ENCODE data around the gene ABCC10.

GRCh38 chr6:43378631-43379030 is 48.7 kb upstream of the ABCC10 start:
- TF ChIP-seq, protein P1, sequence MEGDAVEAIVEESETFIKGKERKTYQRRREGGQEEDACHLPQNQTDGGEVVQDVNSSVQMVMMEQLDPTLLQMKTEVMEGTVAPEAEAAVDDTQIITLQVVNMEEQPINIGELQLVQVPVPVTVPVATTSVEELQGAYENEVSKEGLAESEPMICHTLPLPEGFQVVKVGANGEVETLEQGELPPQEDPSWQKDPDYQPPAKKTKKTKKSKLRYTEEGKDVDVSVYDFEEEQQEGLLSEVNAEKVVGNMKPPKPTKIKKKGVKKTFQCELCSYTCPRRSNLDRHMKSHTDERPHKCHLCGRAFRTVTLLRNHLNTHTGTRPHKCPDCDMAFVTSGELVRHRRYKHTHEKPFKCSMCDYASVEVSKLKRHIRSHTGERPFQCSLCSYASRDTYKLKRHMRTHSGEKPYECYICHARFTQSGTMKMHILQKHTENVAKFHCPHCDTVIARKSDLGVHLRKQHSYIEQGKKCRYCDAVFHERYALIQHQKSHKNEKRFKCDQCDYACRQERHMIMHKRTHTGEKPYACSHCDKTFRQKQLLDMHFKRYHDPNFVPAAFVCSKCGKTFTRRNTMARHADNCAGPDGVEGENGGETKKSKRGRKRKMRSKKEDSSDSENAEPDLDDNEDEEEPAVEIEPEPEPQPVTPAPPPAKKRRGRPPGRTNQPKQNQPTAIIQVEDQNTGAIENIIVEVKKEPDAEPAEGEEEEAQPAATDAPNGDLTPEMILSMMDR (IDR thresholded peaks at IDR 0.05): no peak
- TF ChIP-seq POLR2A (IDR thresholded peaks at IDR 0.05): no peak

All from heart left ventricle (tissue), 13 donors.